NCI-H82 treated with DMSO at 0.1 percent for 48 hours (cell line): ENCODE results near the gene C4orf50.

Source experiments
- DNase-seq: peaks from one replicate; lab custom pipeline; 2025; ENCODE audit not compliant: unreplicated experiment; lab: John Stamatoyannopoulos, UW

C4orf50 gene

DNA sequence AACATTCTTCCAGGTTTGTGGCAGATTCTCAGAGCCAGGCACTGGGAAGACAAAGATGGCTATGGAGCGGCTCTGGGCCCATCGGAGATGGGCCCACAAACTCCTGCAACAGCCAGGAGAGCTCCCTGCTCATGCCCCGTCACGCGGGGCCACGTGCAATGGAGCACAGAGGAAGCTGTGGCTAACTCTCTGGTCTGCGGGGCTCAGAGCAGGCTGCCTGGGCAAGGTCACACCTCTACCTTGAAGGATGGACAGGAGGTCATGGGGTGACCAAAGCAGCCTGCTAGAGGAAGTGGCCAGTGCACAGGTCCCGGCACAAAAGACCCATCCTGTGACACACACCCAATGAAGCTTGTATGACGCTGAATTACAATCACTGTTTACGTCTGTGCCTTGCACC, 45.2 kb downstream of the C4orf50 start:
- DNase-seq, result no peak

DNA sequence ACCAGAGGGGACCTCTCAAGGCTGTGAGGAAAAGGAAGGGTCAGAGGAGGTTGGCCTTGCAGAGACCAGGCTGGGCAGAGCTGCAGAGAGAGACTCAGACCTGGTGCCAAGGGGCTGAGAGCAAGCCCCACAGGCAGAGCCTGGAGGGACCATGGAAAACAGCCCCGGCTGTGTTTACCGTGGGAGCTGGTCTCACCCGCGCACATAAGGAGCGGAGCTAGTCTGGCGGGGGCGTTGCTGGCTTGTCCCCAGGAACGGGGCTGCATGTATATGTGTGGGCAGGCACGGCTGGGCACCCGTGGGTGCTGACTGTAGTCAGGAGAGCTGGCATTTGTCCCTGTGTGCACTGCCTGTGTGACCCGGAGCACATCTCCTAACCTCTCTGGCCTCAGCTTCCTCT, 45.7 kb downstream of the C4orf50 start:
- no peak for DNase-seq

DNA sequence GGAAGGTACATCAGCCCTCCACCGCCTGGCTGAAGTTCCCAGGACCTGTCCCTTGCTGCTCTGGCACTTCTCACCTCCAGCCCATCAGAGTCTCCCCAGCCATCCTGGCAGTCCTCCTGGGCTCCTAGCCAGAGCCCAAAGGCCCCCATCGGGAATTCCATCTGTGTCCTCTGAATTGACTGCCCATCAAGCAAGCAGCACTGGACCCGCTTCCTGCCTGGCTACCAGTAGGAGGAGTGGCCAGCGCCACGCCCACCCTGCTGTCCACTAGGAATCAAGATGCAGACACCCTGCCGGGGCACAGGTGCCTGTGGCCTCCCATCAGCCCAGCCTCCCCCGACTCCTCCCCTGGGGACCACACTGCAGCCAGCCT, 47.2 kb downstream of the C4orf50 start:
- DNase-seq, result no peak

DNA sequence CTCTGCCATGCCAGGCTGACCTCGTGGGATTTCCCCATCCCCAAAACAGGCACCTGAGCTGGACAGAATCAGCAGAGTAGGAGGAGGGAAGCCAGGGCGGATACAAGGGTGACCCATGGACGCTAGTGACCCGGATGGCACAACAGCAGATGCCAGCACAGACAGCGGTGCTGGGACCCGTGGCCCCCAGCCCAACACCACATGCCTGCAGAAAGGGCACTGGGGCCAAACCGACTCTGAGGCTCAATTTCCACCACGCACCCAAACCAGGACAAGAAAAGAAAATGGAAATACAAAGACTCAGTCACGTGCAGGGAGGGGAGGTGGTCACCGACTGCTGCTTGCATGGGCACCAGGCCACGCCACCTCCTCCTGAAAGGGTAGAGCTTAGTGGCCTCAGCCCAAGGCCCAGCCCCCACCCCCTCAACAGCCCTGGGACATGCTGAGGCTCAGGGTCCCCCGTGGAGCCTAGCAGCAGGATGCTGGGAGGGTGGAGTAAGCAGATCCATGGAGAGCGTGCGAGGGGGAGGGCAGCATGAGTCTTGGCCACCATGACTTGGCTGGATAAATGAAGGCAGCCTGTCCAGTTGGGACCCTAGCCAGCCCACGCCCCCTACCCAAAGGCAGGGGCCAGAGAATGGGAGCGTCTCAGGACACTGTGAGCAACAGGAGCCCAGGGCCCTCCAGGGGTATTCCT, 47.7 kb downstream of the C4orf50 start:
- DNase-seq, result no peak

DNA sequence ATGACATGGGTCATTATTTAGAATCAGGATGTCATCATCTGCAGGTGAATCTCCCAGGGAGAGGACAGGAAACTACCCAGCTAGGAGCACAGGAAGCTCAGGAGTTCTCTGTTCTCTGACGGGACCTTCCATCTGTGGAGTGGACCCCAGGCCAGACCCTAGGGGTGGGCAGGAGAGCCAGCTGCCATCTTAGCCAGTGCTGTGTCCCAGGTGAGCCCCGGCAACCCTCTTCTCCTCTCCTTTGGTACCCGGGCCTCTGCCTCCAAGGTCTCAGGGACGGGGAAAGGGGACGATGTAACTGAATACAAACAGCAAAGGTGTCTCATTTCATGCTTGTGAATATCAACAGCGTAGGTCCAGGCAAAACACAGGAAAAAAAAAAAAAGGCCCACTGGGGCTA, 48.5 kb downstream of the C4orf50 start:
- DNase-seq, result no peak

DNA sequence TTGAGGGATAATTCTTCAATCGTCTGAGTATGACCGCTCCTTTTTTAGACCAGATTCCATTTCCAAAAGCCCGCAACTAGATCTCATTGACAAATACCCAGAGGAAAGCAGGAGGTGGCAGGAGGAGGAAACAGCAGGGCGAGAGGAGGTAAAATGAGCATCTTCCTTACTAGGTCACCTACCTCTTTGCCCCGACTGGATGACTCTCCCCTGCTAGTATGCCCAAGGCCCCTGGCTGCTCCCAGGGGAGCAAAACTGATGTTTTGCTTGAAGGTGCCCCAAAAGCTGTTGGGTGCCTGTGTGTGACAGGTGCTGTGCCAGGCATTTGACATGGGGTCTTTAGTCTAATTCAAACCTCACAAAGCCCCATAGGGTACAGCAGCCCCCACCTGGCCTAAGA, 48.9 kb downstream of the C4orf50 start:
- no peak for DNase-seq

DNA sequence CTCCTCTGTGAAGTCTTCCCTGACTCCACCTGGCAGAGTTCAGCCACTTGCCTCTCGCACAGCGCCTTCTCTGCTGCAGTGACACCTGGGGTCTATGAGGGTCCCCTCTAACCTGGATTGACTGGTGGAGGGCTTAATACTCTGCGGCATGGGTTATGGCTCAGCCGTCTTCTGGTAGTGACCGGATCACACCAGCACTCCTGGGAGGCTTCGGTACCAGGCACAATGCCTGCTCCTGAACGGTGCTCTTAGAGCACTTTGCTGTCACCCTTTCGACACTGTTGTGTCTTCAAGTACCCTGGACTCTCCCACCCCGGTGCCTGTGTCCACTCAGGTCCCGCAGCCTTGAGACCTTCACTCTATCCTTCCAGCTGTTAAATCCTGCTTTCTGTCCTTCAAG, 50.0 kb downstream of the C4orf50 start:
- no peak for DNase-seq

DNA sequence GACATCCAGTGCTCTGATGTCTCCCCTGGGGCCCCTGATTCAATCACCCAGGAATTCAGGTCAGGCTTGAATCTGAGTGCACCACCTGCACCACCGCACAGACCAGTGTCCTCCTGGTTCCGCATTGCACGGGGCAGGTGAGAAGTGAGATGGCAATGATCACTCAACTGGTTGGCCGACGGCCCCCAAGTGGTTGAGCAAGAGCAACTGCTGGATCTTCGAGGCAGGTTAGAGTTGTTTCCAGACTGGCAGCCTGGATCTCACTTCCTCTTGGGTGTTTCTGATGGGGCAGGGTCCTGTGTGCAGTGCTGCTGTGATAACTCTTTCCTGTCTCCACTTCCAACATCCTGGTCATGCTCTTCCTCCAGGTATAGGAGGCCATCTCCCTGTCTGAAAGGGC, 50.4 kb downstream of the C4orf50 start:
- DNase-seq, result no peak

DNA sequence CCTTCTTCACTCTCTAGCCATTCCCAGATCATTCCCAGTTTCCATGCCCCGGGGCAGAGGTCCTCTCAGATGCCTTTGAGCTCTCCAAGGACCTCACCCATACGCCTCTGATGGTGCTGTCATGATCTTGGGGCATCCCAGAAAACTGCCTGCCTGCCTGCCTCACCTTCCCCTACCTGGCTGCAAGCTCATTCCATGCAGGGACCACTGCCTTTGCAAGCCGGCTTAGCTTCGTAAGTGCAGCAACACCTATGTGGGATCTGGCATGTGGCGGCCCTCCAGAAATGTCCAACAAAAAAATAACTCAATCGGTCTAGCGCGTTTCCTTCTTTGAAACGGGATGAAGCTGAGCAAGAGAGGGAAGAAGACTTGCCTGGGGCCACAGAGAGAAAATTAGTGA, 53.0 kb downstream of the C4orf50 start:
- no peak for DNase-seq

DNA sequence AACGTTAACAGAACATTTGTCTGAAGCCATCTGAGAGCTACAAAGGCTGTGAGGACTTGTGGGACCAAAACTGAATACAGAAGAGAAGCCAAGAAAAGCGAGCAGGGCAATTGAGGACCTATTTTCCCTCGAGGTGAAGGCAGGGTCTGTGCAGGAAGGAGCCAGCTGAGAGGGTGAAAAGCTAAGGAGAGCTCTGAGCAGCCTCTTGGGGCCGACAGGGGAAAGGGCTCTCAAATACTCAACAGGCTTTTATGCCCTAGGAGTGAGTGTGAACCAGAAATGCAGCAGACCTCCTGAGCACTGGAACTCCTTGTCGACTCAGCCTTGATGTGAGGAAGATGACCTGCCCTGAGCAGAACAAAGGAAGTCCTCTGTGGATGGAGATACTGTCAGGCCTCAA, 54.2 kb downstream of the C4orf50 start:
- DNase-seq, result no peak

DNA sequence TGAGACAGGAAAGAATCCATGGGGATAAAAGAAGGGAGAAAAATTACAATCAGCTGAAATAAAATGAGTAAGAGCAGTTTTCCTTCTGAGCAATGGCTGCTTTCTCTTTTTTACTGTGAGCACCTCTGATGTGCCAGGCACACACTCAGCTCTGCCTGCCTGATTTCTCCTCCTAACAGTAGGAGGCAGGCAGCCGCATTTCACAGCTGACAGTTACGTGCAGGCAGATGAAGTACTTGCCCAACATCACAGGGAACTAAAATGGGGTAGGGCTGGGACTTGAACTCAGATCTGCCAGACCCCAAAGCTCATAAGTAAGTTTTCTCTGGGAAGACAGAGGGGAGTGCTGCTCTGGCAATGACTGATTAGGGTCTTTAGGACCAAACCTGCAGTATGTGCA, 54.6 kb downstream of the C4orf50 start:
- DNase-seq, result no peak

DNA sequence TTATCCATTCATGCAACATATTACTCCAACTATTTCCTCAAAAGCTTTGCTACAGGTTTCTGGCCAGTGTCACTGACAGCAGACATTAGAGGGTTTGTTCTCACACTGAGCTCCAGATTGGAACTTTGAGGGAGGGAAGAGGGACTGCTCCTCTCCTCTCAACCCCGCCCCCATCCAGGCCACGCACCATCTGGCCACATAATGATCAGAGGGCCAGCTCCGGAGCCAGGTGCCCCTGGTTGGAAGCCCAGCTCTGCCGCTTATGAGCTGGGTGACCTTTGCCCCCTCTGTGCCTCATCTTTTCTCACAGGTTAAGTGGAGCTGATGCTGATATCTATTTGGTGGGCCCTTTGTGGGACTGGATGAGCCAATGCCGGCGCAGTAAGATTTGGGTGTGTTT, 55.8 kb downstream of the C4orf50 start:
- DNase-seq, result no peak

DNA sequence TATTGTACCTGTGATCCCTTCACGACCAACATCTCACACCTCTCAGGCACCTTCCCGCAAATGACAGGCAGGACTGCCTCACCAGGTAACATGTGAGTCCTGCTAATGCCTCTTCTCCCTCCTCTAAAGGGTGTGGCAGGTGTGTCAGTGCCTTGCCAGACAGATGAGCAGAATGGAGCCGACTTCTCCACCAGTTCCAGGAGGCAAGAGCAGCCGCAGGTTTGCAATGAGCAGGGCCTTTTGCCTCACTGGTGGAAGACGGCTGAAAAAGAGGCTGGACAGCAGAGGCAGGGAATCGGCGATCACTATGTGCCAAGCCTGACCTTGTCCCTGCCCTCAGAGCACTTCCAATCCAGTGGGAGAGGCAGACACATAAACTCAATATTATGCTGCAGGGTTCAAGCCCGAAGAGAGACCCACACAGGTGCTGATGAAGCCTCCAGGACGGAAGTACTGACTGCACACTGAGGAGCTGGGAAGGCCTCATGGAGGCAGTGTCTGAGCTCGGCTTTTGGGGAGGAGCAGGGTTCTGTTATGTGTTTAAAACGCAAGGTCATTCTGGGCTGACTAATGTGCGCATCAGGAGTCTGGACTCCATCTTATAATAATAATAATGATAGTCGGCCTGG, 57.9 kb downstream of the C4orf50 start:
- no peak for DNase-seq

DNA sequence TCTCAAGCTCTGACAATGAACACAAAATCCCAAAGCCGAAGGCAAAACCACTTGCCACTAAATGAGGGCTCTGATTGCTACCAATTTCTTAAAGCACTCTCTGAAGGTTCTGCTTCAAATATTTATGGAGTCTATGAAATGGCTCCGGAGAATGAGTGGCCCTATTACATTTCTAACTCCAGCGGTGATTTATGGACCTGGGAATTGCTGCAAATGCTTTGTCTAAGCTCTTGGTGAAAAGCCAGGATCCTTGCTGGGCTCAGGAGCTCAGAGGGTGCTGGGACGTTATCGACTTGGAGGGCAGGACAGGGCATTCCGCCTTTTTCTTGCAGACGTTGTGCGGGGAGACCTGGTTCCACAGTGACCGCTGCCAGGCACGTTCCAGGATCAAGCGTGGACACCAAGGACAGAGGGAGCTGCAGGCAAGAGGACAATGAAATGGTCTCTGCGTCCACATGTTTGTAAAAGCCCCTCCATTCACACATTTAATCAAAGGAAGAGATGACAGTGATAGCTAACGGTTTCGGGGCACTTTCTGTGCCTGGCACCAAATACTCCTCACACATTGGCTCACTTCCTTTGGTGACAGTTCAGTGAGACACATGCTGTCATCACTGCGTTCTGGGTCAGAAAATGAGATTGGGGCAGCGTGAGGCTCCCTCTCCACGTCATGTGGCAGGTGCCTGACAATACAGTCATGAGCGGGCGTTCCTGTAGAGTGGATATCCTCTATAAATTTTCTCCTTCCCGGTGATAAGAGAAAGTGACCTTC, 58.8 kb downstream of the C4orf50 start:
- DNase-seq, result no peak

DNA sequence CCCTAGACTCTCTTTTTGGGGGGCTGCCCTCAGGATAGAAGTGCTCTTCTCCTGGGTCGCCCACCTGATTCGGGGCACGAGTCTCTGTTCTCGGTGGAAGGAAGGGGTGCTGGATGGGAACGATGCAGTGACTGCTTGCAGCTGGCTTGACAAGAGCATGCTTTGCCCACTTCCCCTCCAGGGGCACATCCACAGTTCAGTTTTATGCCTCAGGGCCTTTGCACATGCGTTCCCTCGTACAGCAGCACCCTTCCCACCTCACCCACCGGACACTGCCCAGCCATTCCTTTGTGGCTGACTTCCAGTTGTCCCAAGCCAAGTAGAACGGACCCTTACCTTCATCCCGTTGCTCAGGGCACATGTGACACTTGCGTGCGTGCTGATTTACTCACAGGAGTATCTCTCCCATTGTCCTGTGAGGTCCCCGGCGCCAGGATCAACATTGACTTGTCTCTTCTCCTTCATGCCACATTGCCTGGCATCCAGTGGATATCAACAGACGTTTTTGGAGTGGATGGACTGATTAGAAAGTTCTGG, 60.0 kb downstream of the C4orf50 start:
- no peak for DNase-seq

DNA sequence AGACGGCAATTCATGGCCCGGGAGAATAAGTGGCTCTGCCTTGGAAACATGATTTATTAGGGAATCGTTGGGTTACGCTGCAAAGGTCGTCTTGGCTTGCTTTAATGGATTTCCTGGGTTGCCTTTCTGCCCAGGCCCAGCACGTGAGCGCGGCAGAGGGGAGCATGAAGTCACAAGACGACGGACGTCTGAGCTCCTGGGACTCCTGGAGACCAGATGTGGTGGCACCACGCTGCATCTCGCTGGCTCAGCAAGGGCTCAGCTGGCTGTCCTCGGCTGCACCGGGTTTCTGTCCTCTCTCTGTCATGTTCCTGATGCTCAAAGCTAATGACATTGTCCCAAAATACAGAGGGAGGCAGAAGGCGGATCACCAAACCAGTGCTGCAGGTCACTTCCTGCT, 61.2 kb downstream of the C4orf50 start:
- DNase-seq, result no peak

DNA sequence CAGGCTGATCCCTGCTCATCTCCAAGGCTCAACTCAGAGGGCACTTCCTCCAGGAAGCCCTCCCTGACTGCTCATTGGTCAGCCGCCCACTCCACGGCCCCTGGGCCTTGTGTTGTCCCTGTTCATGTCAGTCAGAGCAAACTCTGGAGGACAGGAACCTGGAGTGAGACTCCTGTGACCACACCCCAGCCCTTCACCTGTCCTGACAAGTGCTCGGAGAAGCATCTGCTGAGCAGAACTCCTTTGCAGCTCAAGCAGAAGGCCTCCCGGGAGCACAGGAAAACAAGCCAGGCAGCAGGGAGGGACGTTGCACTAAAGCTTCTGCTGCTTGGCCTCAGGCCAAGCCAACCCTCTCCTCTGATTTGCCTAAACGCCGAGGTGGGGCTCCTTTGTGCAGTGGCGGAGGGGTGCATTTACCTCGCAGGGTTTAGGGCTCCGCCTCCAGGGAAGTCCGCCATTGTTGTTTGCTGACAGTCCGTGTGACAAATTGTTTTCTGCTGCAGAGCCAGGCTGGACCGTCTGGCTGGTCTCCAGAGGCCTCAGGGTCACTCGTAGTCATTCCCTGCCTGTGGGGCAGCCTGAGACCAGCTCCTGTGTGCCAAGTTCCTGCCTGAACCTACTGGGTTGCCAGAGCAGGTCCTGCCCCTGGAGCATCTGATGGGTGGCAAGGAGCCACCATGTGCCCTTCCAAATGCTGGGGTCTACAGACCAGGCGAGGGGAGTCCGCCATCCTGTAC, 61.8 kb downstream of the C4orf50 start:
- DNase-seq, result peak; percentile 81

DNA sequence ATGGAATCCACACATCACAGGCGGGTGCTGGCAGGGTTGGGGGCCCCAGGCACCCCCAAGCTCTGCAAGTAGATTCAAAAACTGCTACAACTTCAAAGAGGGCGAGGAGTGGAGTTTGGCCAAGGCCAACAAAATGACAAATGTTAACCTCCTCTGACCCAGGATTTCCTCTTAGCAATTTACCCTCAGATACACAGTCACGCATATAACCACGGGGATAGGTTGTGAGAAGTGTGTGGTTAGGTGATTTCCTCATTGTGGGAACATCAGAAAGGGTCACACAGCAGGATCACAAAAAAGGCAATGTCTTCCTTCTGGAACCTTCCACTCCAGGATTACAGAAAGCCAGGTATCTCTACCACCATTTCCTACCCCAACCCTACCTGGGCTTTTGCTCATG, 62.4 kb downstream of the C4orf50 start:
- no peak for DNase-seq

DNA sequence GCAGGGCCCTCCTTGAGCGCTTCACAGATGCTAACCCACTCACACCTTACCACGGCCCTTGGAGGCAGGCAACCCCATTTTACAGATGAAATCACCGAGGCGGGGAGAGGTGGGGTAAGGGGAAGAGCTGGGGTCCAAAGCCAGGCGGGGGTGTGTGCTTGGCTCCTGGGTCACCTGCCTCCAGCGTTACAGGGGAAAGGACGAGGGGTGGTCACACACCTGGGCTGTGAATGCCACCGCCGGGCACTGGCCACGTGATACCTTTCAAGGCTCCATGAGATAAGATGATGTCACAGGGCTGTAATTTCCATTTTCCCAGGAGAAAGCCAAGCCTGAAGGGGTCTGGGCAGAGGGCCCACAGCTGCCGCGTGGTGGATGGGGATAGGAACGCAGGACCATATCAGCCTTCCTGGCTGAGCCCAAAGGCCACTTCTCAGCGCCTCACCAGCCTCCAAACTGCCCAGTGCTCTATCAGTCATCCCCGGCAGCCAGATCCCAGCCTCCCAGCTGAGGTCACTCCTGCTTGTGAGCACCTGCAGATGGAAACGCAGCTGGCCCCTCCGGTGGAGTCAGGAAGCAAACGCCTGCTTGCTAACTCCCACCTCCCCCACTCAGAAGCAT, 62.9 kb downstream of the C4orf50 start:
- DNase-seq, result no peak

DNA sequence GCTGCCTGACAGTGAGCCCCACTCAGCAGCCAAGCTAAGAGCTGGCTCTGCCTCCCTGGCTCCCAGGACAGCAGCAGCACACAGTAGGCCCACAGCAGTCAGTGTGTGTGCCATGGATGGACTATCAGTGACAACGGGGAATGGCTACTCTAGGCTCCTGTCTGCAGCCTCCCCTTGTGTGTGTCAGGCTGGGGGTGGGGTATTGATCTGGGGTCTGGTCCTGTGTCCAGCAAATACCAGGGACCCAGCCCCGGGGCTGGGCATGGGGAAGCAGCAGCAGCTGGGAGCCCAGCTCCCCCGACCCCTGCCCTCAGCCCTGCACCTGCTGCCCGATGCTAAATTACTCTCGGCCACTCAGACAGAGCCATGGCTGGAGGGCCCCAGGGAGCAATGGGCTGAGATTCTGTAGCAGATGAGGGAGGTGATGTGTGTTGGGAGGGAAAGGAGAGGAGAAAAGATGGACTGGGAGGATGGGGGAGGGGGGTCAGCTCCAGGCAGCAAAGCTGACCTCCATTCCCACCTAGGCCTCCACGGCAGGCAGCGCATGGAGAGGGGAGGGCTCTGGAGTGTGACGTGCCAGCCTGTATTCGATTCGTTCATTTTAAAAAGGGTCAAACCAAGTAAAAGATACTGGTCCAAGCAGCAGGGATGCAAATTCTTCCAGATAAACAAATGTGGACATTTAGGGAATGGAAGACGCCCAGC, 64.0 kb downstream of the C4orf50 start:
- no peak for DNase-seq
